ENCODE measurements around the gene CCDC134. TPM values are rescaled to one million over a fixed set of nuclear protein-coding genes. Genes with fewer than 3 reads are reported as not detected.

CCDC134 gene
- total and polyA plus RNA-seq, 9 of the 15 experiments (the other 6 are each of a cell fraction or from before 2014, with no cell fraction given) = 0.56 to 11.9 (median 5.3) TPM

DNA sequence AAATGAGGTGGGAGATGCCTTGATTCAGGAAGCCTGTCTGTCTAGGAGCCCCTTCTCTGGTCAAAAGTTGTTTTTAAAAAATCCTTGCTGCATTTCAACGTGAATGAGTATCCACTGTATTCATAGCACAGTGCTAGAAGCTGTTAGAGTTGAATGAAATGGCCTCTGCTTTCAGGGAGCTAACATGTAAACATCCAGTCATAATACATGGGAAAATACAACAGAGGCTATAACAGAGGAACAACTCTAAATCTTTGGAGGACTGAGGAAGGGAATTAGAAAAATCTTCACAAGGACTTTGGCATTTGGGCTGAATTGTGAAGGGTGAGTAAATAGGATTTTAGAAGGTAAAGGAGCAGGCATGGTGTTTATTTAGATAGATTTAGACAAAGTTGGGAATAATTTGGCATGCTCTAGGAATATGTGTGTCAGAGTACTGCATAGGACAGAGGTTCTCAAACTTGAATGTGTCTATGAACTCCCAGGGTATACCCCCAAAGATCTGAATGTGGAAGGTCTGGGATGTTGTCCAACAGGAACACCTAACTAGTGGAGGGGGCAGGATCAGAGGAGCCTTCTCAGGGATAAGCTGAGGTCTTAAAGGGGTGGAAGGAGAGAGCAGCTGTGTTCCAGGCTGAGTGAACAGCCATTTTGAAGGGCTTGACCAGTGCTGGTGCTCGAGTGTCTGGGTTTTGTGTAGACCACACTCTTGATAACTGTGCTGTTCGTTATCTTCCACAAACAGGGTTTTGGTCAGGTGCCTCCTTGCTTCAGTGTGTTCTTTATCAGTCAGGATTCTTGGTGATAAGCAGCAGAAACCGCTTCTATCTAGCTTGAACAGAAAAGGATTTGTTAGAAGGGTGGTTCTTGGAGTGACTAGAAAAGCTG lies 45.1 kb downstream of the CCDC134 start (continued):
- TF ChIP-seq, protein P1, sequence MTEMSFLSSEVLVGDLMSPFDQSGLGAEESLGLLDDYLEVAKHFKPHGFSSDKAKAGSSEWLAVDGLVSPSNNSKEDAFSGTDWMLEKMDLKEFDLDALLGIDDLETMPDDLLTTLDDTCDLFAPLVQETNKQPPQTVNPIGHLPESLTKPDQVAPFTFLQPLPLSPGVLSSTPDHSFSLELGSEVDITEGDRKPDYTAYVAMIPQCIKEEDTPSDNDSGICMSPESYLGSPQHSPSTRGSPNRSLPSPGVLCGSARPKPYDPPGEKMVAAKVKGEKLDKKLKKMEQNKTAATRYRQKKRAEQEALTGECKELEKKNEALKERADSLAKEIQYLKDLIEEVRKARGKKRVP (CRISPR knock-in tag; IDR thresholded peaks at IDR 0.05) = peak; percentile 71; the same call in 1 of the 2 replicates
- TF ChIP-seq, protein P2, sequence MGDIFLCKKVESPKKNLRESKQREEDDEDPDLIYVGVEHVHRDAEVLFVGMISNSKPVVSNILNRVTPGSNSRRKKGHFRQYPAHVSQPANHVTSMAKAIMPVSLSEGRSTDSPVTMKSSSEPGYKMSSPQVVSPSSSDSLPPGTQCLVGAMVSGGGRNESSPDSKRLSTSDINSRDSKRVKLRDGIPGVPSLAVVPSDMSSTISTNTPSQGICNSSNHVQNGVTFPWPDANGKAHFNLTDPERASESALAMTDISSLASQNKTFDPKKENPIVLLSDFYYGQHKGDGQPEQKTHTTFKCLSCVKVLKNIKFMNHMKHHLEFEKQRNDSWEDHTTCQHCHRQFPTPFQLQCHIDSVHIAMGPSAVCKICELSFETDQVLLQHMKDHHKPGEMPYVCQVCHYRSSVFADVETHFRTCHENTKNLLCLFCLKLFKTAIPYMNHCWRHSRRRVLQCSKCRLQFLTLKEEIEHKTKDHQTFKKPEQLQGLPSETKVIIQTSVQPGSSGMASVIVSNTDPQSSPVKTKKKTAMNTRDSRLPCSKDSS (IDR thresholded peaks at IDR 0.05; ENCODE audit: low read depth, partially characterized antibody) = no peak
- TF ChIP-seq ZNF274 (IDR thresholded peaks at IDR 0.05; ENCODE audit: borderline replicate concordance, low read depth, low read length) (no peak), KDM1A (IDR thresholded peaks at IDR 0.05) (peak; percentile 99), ZNF143 (CRISPR knock-in tag; IDR thresholded peaks at IDR 0.05) (no peak), PHTF2 (CRISPR knock-in tag; IDR thresholded peaks at IDR 0.05) (no peak), ZNF589 (CRISPR knock-in tag; IDR thresholded peaks at IDR 0.05; ENCODE audit: low read depth) (0 out of 2 replicates have a peak, but pooled peaks have one; percentile 77), RBBP5 (IDR thresholded peaks at IDR 0.05; ENCODE audit: borderline replicate concordance, insufficient read depth, low read length, poor library complexity, severe bottlenecking) (no peak), ZNF766 (CRISPR knock-in tag; conservative IDR thresholded peaks at IDR 0.05) (peak; percentile 97), ILF3 (IDR thresholded peaks at IDR 0.05; ENCODE audit: borderline replicate concordance) (no peak), NCOA4 (IDR thresholded peaks at IDR 0.05; ENCODE audit: partially characterized antibody) (no peak), ZNF668 (CRISPR knock-in tag; IDR thresholded peaks at IDR 0.05) (no peak), MEF2D (tag; conservative IDR thresholded peaks at IDR 0.05; ENCODE audit: low read depth) (0 out of 2 replicates have a peak, but pooled peaks have one; percentile 36), CEBPB (tag; IDR thresholded peaks at IDR 0.05) (peak; percentile 28; the same call in 1 of the 2 replicates), HIVEP1 (CRISPR knock-in tag; IDR thresholded peaks at IDR 0.05) (no peak), MTA1 (IDR thresholded peaks at IDR 0.05; ENCODE audit: borderline replicate concordance) (peak; percentile 90), SRF (CRISPR knock-in tag; IDR thresholded peaks at IDR 0.05) (no peak), FOXA3 (CRISPR knock-in tag; conservative IDR thresholded peaks at IDR 0.05 in 1 of 2, IDR thresholded peaks at IDR 0.05 in 1 of 2) (peak in 1 of 2 experiments; percentile 41; a peak in 1 of 4 replicates)
- TF ChIP-seq, protein P3, sequence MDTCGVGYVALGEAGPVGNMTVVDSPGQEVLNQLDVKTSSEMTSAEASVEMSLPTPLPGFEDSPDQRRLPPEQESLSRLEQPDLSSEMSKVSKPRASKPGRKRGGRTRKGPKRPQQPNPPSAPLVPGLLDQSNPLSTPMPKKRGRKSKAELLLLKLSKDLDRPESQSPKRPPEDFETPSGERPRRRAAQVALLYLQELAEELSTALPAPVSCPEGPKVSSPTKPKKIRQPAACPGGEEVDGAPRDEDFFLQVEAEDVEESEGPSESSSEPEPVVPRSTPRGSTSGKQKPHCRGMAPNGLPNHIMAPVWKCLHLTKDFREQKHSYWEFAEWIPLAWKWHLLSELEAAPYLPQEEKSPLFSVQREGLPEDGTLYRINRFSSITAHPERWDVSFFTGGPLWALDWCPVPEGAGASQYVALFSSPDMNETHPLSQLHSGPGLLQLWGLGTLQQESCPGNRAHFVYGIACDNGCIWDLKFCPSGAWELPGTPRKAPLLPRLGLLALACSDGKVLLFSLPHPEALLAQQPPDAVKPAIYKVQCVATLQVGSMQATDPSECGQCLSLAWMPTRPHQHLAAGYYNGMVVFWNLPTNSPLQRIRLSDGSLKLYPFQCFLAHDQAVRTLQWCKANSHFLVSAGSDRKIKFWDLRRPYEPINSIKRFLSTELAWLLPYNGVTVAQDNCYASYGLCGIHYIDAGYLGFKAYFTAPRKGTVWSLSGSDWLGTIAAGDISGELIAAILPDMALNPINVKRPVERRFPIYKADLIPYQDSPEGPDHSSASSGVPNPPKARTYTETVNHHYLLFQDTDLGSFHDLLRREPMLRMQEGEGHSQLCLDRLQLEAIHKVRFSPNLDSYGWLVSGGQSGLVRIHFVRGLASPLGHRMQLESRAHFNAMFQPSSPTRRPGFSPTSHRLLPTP (IDR thresholded peaks at IDR 0.05; ENCODE audit: borderline replicate concordance, extremely low read depth, insufficient read length) = no peak
- TF ChIP-seq, protein P4, sequence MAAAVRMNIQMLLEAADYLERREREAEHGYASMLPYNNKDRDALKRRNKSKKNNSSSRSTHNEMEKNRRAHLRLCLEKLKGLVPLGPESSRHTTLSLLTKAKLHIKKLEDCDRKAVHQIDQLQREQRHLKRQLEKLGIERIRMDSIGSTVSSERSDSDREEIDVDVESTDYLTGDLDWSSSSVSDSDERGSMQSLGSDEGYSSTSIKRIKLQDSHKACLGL (CRISPR knock-in tag; IDR thresholded peaks at IDR 0.05; ENCODE audit: borderline replicate concordance, poor library complexity, severe bottlenecking) = no peak

Data from K562 (cell line).